Mesendoderm (in vitro differentiated cells): Measurements from ENCODE around the gene PLXNC1.

Experiments used
- DNase-seq: peaks from one replicate; pipeline ENCODE4 v3.0.0; 2013
- H2AK5ac ChIP-seq: 2 replicates; pipeline ENCODE4 v1.6.1; 2013; ENCODE audit warnings: low read length, inconsistent platforms
- H2BK120ac ChIP-seq: 2 replicates; pipeline ENCODE4 v1.6.1; 2013; ENCODE audit warnings: low read depth, mild to moderate bottlenecking, low read length, moderate library complexity, mixed read lengths
- H2BK15ac ChIP-seq: replicated peaks from 2 replicates; pipeline ENCODE4 v1.6.1; 2013; ENCODE audit warnings: low read depth, mild to moderate bottlenecking, moderate library complexity
- H2BK5ac ChIP-seq: 2 replicates; pipeline ENCODE4 v1.6.1; 2013; ENCODE audit warnings: low read length, inconsistent platforms
- H3K18ac ChIP-seq: 2 replicates; pipeline ENCODE4 v1.6.1; 2013; ENCODE audit warnings: mild to moderate bottlenecking, low read length, mixed read lengths
- H3K23ac ChIP-seq: one replicate; pipeline ENCODE4 v1.6.1; 2013; ENCODE audit warnings: low read length
- H3K27ac ChIP-seq: 2 replicates; pipeline ENCODE4 v1.5.1; 2013; ENCODE audit warnings: low read depth, mild to moderate bottlenecking, inconsistent platforms, low read length, moderate library complexity
- H3K27me3 ChIP-seq: 2 replicates; pipeline ENCODE4 v1.6.1; 2013; ENCODE audit warnings: low read length, control low read depth, mild to moderate bottlenecking, inconsistent platforms; ENCODE audit not compliant: insufficient read depth, poor library complexity
- H3K36me3 ChIP-seq: 2 replicates; pipeline ENCODE4 v1.6.1; 2013; ENCODE audit warnings: low read length, inconsistent platforms; ENCODE audit not compliant: control insufficient read depth, insufficient read depth
- H3K4ac ChIP-seq: one replicate; pipeline ENCODE4 v1.6.1; 2013; ENCODE audit warnings: low read depth, mild to moderate bottlenecking, low read length, moderate library complexity
- H3K4me1 ChIP-seq: 2 replicates; pipeline ENCODE4 v1.6.1; 2013; ENCODE audit warnings: low read depth, low read length, inconsistent platforms; ENCODE audit not compliant: control insufficient read depth
- H3K4me2 ChIP-seq: 2 replicates; pipeline ENCODE4 v1.6.1; 2013; ENCODE audit warnings: low read length
- H3K4me3 ChIP-seq: 2 replicates; pipeline ENCODE4 v1.5.1; 2013; ENCODE audit warnings: mild to moderate bottlenecking, low read length
- H3K56ac ChIP-seq: one replicate; pipeline ENCODE4 v1.6.1; 2013; ENCODE audit warnings: low read length
- H3K79me1 ChIP-seq: 2 replicates; pipeline ENCODE4 v1.6.1; 2013; ENCODE audit warnings: low read length, inconsistent platforms
- H3K79me2 ChIP-seq: 2 replicates; pipeline ENCODE4 v1.6.1; 2013; ENCODE audit warnings: mild to moderate bottlenecking, low read length; ENCODE audit not compliant: control insufficient read depth, insufficient read depth
- H3K9ac ChIP-seq: 2 replicates; pipeline ENCODE4 v1.6.1; 2013; ENCODE audit warnings: low read length, inconsistent platforms
- H4K5ac ChIP-seq: one replicate; pipeline ENCODE4 v1.6.1; 2013; ENCODE audit warnings: low read length
- H4K8ac ChIP-seq: one replicate; pipeline ENCODE4 v1.6.1; 2013; ENCODE audit warnings: low read depth, mild to moderate bottlenecking, control low read depth, low read length, moderate library complexity
- WGBS: extraction: QIAGEN DNeasy Blood & Tissue Kit; methylation state at CpG from one replicate; pipeline ENCODE4 v1.1.7; 2013; ENCODE audit warnings: low lambda C conversion rate, missing lambda C conversion rate; ENCODE audit not compliant: insufficient coverage; ENCODE audit errors: extremely low coverage; 5-methylcytosine and 5-hydroxymethylcytosine counted together

The PLXNC1 gene

DNA sequence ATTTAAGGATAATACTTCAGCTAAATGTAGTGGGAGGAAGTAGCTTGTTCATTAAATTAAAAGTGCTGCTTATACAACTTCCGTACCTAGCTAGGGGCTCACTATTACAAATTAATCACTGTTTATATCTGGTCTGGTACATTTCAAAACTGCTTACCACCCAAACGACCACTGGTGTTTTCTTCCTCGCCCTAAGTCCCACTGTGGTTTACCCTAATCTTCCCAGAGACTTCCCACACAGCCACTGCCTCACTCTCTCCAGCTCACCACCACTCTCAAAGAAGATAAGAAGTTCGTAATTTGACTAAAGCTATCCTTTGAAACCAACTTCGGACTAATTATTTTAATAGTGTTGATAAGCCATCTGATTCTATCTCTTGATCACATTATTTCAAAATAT is 62.6 kb downstream of the PLXNC1 start:
- no peaks in the 10 kb centered on the region for H3K4me1 ChIP-seq
- no peaks in the 10 kb centered on the region for H3K27me3 ChIP-seq
- no CpG with 5 or more reads among the region's 5 CpGs for WGBS

DNA sequence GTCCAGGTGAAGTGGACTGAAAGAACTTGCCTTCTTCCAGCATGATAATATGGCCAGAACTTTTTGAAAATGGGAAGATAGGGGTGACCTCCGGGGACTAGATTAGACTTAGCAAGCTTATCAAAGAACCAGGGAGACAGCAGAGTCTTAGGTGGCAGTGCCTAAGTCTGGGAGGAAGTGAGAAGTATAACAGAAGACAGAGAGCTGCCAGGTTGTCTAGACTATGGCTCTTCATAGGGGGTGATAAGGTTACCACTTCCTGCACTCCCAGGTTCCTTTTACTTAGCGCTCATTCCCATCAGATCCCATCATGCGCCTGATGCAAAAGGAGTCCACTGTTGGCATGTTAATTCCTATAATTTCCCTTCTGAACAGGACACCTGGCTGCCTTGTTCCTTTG is 69.9 kb downstream of the PLXNC1 start:
- no peak overlapping the region for H3K9ac ChIP-seq
- DNase-seq = peak; percentile 5
- no CpG with 5 or more reads among the region's 3 CpGs for WGBS

More for the DNA sequence above, 62.6 kb downstream of the PLXNC1 start:
- H3K9ac ChIP-seq = no peak overlapping the region
- H3K79me2 ChIP-seq = no peaks in the 10 kb centered on the region
- no peak overlapping the region for H4K8ac ChIP-seq
- no peak overlapping the region for H2AK5ac ChIP-seq
- H2BK120ac ChIP-seq = no peak overlapping the region
- no peak overlapping the region for H3K4me3 ChIP-seq
- no peak overlapping the region for H3K23ac ChIP-seq
- H3K18ac ChIP-seq = no peak overlapping the region
- no peak overlapping the region for H3K27ac ChIP-seq
- no peaks in the 10 kb centered on the region for H3K36me3 ChIP-seq
- no peaks in the 10 kb centered on the region for H3K79me1 ChIP-seq
- no peak overlapping the region for H3K4ac ChIP-seq
- no peak overlapping the region for H2BK15ac ChIP-seq
- no peak overlapping the region for H4K5ac ChIP-seq
- no peak overlapping the region for H3K56ac ChIP-seq
- DNase-seq = no peak
- no peak overlapping the region for H2BK5ac ChIP-seq
- H3K4me2 ChIP-seq = no peak overlapping the region

DNA sequence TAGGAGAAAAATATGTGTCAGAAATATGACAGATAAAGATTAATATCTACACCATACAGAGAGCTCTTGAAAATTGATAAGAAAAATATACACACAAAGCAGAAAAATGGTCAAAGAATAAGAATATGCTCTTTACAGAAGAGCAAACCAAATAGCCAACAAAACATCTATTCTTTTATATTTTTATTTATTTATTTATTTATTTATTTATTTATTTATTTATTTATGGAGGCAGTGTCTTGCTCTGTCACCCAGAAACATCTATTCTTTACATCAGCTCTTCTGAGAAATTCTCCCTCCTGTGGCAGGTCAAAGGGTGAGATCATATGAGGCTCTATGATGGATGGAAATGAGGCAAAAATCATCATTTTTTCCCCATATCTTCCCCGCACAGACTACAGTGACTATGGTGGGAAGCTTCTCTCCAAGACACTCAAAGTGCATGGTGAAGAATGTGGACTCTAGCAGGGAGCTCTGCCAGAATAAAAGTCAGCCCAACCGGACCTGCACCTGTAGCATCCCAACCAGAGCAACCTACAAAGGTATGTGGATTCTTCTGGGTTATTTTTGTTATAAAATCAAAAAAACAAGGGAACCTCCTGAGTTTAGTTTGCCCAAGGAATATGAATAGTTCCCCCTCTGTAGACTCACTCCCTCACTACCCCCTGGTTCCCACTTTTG is 71.4 kb downstream of the PLXNC1 start:
- Histone ChIP-seq H3K56ac (no peak overlapping the region), H2BK120ac (no peak overlapping the region), H3K23ac (no peak overlapping the region), H3K9ac (no peak overlapping the region), H3K27ac (no peak overlapping the region), H2BK5ac (no peak overlapping the region), H3K27me3 (no peaks in the 10 kb centered on the region), H4K5ac (no peak overlapping the region), H4K8ac (no peak overlapping the region), H2BK15ac (no peak overlapping the region), H3K36me3 (no peaks in the 10 kb centered on the region), H3K4me1 (no peaks in the 10 kb centered on the region), H3K18ac (no peak overlapping the region), H3K4ac (no peak overlapping the region), H2AK5ac (no peak overlapping the region), H3K79me1 (no peaks in the 10 kb centered on the region), H3K4me3 (no peak overlapping the region), H3K4me2 (no peak overlapping the region), H3K79me2 (no peaks in the 10 kb centered on the region)
- no CpG with 5 or more reads among the region's 2 CpGs for WGBS
- no peak for DNase-seq

More for the DNA sequence above, 69.9 kb downstream of the PLXNC1 start:
- Histone ChIP-seq H3K36me3 (no peaks in the 10 kb centered on the region), H4K5ac (no peak overlapping the region), H3K4me2 (no peak overlapping the region), H2BK120ac (peak overlapping the region; percentile 45), H4K8ac (no peak overlapping the region), H3K27me3 (no peaks in the 10 kb centered on the region), H3K79me2 (no peaks in the 10 kb centered on the region), H2BK5ac (no peak overlapping the region), H2AK5ac (no peak overlapping the region), H3K23ac (no peak overlapping the region), H3K27ac (no peak overlapping the region), H3K4ac (no peak overlapping the region), H3K4me1 (no peaks in the 10 kb centered on the region), H3K18ac (no peak overlapping the region), H2BK15ac (no peak overlapping the region), H3K4me3 (no peak overlapping the region), H3K79me1 (no peaks in the 10 kb centered on the region), H3K56ac (no peak overlapping the region)

DNA sequence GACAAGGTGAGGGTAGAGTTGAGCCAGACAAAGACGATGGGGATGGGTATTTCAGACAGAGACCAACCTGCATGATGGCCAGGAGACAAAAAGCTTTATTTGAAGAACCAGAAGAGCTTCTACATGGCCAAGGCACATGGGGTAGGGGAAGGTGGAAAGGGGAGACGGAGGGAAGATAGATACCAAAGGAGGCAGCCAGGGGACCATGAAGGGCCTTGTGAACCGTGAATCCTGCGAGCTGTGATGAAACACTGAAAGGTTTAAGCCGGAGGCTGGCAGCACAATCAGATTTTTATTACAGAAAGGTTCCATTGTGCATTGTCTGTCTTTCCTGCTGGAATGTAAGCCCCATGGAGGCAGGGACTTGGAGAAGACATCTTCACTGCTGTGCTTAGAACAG is 72.4 kb downstream of the PLXNC1 start:
- no peaks in the 10 kb centered on the region for H3K4me1 ChIP-seq
- no peak overlapping the region for H2BK15ac ChIP-seq
- H3K27me3 ChIP-seq = no peaks in the 10 kb centered on the region
- H3K36me3 ChIP-seq = no peaks in the 10 kb centered on the region
- no peak overlapping the region for H3K4ac ChIP-seq
- H4K5ac ChIP-seq = no peak overlapping the region
- no peak overlapping the region for H4K8ac ChIP-seq
- no peaks in the 10 kb centered on the region for H3K79me1 ChIP-seq
- no peak overlapping the region for H3K23ac ChIP-seq
- no peak overlapping the region for H3K18ac ChIP-seq
- H3K27ac ChIP-seq = no peak overlapping the region
- no peak overlapping the region for H2BK5ac ChIP-seq
- H3K4me2 ChIP-seq = no peak overlapping the region
- no CpG with 5 or more reads among the region's 5 CpGs for WGBS
- DNase-seq = no peak
- no peak overlapping the region for H3K56ac ChIP-seq
- H3K9ac ChIP-seq = no peak overlapping the region
- H2BK120ac ChIP-seq = no peak overlapping the region
- H3K79me2 ChIP-seq = no peaks in the 10 kb centered on the region
- no peak overlapping the region for H3K4me3 ChIP-seq
- H2AK5ac ChIP-seq = no peak overlapping the region

DNA sequence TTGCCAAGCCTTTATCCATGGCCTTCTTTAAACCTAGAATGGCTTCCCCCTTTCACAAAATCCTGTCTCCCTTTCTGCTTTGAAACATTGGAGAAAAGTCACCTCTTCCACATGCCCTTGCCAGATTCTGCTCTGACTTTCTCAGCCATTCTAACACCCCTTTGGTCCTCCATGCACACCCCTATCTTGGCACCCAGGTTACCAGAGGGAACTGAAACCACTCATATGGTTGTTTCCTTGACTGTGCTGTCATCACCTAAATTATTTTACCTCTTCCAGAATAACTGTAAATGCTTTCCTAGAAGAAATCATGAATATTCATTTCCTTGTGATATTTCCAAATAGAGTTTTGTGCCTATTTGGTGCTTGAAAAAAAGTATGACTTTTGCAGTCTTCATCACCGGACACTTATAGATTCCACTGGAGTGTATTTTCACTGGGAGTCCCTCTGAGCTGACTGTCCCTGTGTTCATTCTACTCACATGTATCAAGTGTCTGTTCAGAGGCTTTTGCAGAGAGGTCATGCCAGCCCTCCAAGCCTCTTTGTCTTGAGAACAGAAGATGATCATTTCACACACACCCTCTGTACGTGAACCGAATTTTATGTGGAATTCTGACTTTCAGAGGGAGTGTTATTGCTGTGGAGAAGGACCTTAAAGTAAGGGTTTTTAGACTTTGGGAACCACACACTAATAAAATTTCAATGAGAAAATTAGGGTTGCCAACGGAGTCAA is 74.1 kb downstream of the PLXNC1 start:
- Histone ChIP-seq H3K36me3 (no peaks in the 10 kb centered on the region), H2BK120ac (no peak overlapping the region), H3K9ac (no peak overlapping the region), H3K23ac (no peak overlapping the region), H4K5ac (no peak overlapping the region), H3K18ac (no peak overlapping the region), H3K79me1 (no peaks in the 10 kb centered on the region), H3K4ac (no peak overlapping the region), H3K27ac (no peak overlapping the region), H4K8ac (no peak overlapping the region), H3K4me3 (no peak overlapping the region), H3K4me1 (no peaks in the 10 kb centered on the region), H2BK15ac (no peak overlapping the region), H2AK5ac (no peak overlapping the region), H3K4me2 (no peak overlapping the region), H3K79me2 (no peaks in the 10 kb centered on the region), H3K27me3 (no peaks in the 10 kb centered on the region), H2BK5ac (no peak overlapping the region), H3K56ac (no peak overlapping the region)
- DNase-seq = no peak
- WGBS = no CpG with 5 or more reads among the region's 4 CpGs
